Aorta (tissue), 5 donors: ENCODE measurements around the gene LATS2. TPM values are rescaled to one million over a fixed set of nuclear protein-coding genes. Genes with fewer than 3 reads are reported as not detected.
"Not testable (repeated sequence)": the region's sequence is repeated elsewhere in the genome, so short reads cannot be mapped to it uniquely, and the experiment has no call there.

ENCODE experiments used
- ATAC-seq: fragments of 200-7000 bp; cut with Tn5 transposase; one replicate; pipeline ENCODE4 v1.9.1; 2022; ENCODE audit warnings: moderate library complexity; ENCODE audit not compliant: low FRiP score
- DNase-seq, 2 donors: peaks; one replicate each; pipeline ENCODE4 v3.0.0-alpha.2; 2020
- H3K27ac ChIP-seq, 2 donors: one replicate each; pipeline ENCODE4 v1.5.1; 2013; ENCODE audit warnings: low read length in 2 of 2, mild to moderate bottlenecking in 2 of 2, moderate library complexity in 2 of 2, control low read depth in 1 of 2, inconsistent platforms in 1 of 2, low read depth in 1 of 2
- H3K27me3 ChIP-seq, 2 donors: one replicate each; pipeline ENCODE4 v1.6.1; 2013; ENCODE audit warnings: control low read depth in 1 of 2, low read length in 1 of 2, mild to moderate bottlenecking in 1 of 2, moderate library complexity in 1 of 2; ENCODE audit not compliant: insufficient read depth in 2 of 2, control insufficient read depth in 1 of 2
- H3K36me3 ChIP-seq, 2 donors: one replicate each; pipeline ENCODE4 v1.6.1; 2013; ENCODE audit warnings: control low read depth in 1 of 2, low read length in 1 of 2, mild to moderate bottlenecking in 1 of 2; ENCODE audit not compliant: insufficient read depth in 2 of 2, control insufficient read depth in 1 of 2
- H3K4me1 ChIP-seq, 2 donors: one replicate each; pipeline ENCODE4 v1.6.1; 2013; ENCODE audit warnings: low read length in 2 of 2, control low read depth in 1 of 2, mild to moderate bottlenecking in 1 of 2, moderate library complexity in 1 of 2; ENCODE audit not compliant: insufficient read depth in 2 of 2, control insufficient read depth in 1 of 2
- H3K4me3 ChIP-seq, 2 donors: one replicate each; pipeline ENCODE4 v1.5.1; 2013; ENCODE audit warnings: low read length in 2 of 2, control low read depth in 1 of 2, mild to moderate bottlenecking in 1 of 2
- H3K9me3 ChIP-seq: one replicate; pipeline ENCODE4 v1.6.1; 2013; ENCODE audit warnings: mild to moderate bottlenecking, low read length; ENCODE audit not compliant: control insufficient read depth
- WGBS, 2 donors: extraction: QIAGEN DNeasy Blood & Tissue Kit; methylation state at CpG; one replicate each; pipeline ENCODE4 v1.1.7; 2013; 5-methylcytosine and 5-hydroxymethylcytosine counted together
- intact Hi-C, 2 donors: fragments of 100-400 bp; cut with DNase I; formaldehyde crosslinking; loops; one replicate each; pipeline versions ENCODE4 v1.14.2 to v1.15.0; 2022
- polyA plus RNA-seq, 2 donors: library from polyadenylated mRNA; stranded (reverse); fragments of 200-250 nt; gene quantifications; one replicate each; pipeline ENCODE4 v1.2.3, GENCODE V29; 2013
- total RNA-seq, 2 donors: library from RNA; stranded (reverse); fragmentation: NEBNext Ultra II Directional; extraction: Animal tissue kit (Norgen Biotek cat#: 25700); gene quantifications; one replicate each; pipeline ENCODE4 v1.2.1, GENCODE V29; 2021
- donor health status: healthy with polysubstance abuse.
- donor health status: Bipolar disorder and iron deficiency.
- donor health status: DM: no; HTN: no; CAD: no.
- donor health status: DM: no; HTN: no; CAD: no.
- donor health status: DM: yes; HTN: yes; CAD: no.

LATS2 gene
- total and polyA plus RNA-seq, 4 donors, result 9.5 to 64.6 (median 32.2) TPM

GRCh38 chr13:20945952-20946383 lies 115.4 kb downstream of the LATS2 start:
- 4 to 9% methylated on average over 29 of the region's 29 CpGs for WGBS, 2 donors
- DNase-seq (peak in 1 of 2 donors; percentile 69), ATAC-seq (no peak)
- no peak overlapping the region for H3K4me3 ChIP-seq
- H3K9me3 ChIP-seq, result no peaks in the 10 kb centered on the region
- intact Hi-C loops, result loop anchor here in 1 of 2 donors (5.0 kb wide), 1 partner anchor 351 kb away; no protein-coding TSS in a partner anchor
- no peak overlapping the region for H3K27ac ChIP-seq
- no peaks in the 10 kb centered on the region for H3K27me3 ChIP-seq
- no peaks in the 10 kb centered on the region for H3K4me1 ChIP-seq
- H3K36me3 ChIP-seq, result no peaks in the 10 kb centered on the region

- H3K4me3 ChIP-seq, result no peak overlapping the region
- H3K36me3 ChIP-seq, result no peaks in the 10 kb centered on the region
- DNase-seq, result no peak
- no peak for ATAC-seq
- no peaks in the 10 kb centered on the region for H3K27me3 ChIP-seq
- H3K9me3 ChIP-seq, result no peaks in the 10 kb centered on the region
- intact Hi-C loops, result loop anchor here (2.0 to 5.0 kb wide), 5 partner anchors 119 to 536 kb away; partner anchors contain the start of genes LATS2 (in 1 of the 2), MRPL57 (in 1 of the 2) and SKA3 (in 1 of the 2)
- 68 to 69% methylated on average over 22 of the region's 22 CpGs for WGBS, 2 donors
- H3K4me1 ChIP-seq, result no peaks in the 10 kb centered on the region
- H3K27ac ChIP-seq, result peak overlapping the region in 1 of 2 donors; percentile 16
Measured at GRCh38 chr13:20942938-20943559, 118.3 kb downstream of the LATS2 start.

- not testable (repeated sequence) for H3K27me3 ChIP-seq, H3K36me3 ChIP-seq, DNase-seq, H3K4me3 ChIP-seq, H3K9me3 ChIP-seq, ATAC-seq, H3K4me1 ChIP-seq, H3K27ac ChIP-seq
- intact Hi-C loops, result loop anchor here (5.0 kb wide), 4 partner anchors 122 to 537 kb away; partner anchors contain the start of genes LATS2 (in 1 of the 2), MRPL57 (in 1 of the 2) and SKA3 (in 1 of the 2)
- 91 to 93% methylated on average over 10 of the region's 10 CpGs for WGBS, 2 donors
Measured at GRCh38 chr13:20940511-20940910, 120.9 kb downstream of the LATS2 start.

GRCh38 chr13:20940083-20940482 lies 121.3 kb downstream of the LATS2 start:
- no peak overlapping the region for H3K27ac ChIP-seq
- DNase-seq (no peak), ATAC-seq (no peak)
- H3K36me3 ChIP-seq, result no peaks in the 10 kb centered on the region
- H3K4me3 ChIP-seq, result no peak overlapping the region
- H3K4me1 ChIP-seq, result no peaks in the 10 kb centered on the region
- intact Hi-C loops, result loop anchor here (5.0 kb wide), 4 partner anchors 122 to 537 kb away; partner anchors contain the start of genes LATS2 (in 1 of the 2), MRPL57 (in 1 of the 2) and SKA3 (in 1 of the 2)
- WGBS, 2 donors, result 68 to 71% methylated on average over 3 of the region's 3 CpGs
- H3K27me3 ChIP-seq, result no peaks in the 10 kb centered on the region
- no peaks in the 10 kb centered on the region for H3K9me3 ChIP-seq

- no peak overlapping the region for H3K4me3 ChIP-seq
- H3K9me3 ChIP-seq, result no peaks in the 10 kb centered on the region
- H3K36me3 ChIP-seq, result no peaks in the 10 kb centered on the region
- 69 to 83% methylated on average over 4 of the region's 4 CpGs for WGBS, 2 donors
- ATAC-seq (no peak), DNase-seq (no peak)
- intact Hi-C loops, result loop anchor here (5.0 kb wide), 4 partner anchors 123 to 538 kb away; partner anchors contain the start of genes LATS2 (in 1 of the 2), MRPL57 (in 1 of the 2) and SKA3 (in 1 of the 2)
- H3K27ac ChIP-seq, result no peak overlapping the region
- no peaks in the 10 kb centered on the region for H3K4me1 ChIP-seq
- H3K27me3 ChIP-seq, result no peaks in the 10 kb centered on the region
Measured at GRCh38 chr13:20939662-20940061, 121.7 kb downstream of the LATS2 start.

- DNase-seq (no peak), ATAC-seq (no peak)
- no peaks in the 10 kb centered on the region for H3K27me3 ChIP-seq
- WGBS, 2 donors, result 71 to 76% methylated on average over 6 of the region's 6 CpGs
- no peaks in the 10 kb centered on the region for H3K4me1 ChIP-seq
- no peak overlapping the region for H3K27ac ChIP-seq
- no peaks in the 10 kb centered on the region for H3K9me3 ChIP-seq
- intact Hi-C loops, result no loop called here
- no peaks in the 10 kb centered on the region for H3K36me3 ChIP-seq
- no peak overlapping the region for H3K4me3 ChIP-seq
Measured at GRCh38 chr13:20938302-20938701, 123.1 kb downstream of the LATS2 start.

GRCh38 chr13:20927596-20928257 lies 133.7 kb downstream of the LATS2 start:
- Histone ChIP-seq H3K9me3 (no peaks in the 10 kb centered on the region), H3K27ac (no peak overlapping the region), H3K27me3 (no peaks in the 10 kb centered on the region), H3K4me3 (no peak overlapping the region), H3K36me3 (no peaks in the 10 kb centered on the region), H3K4me1 (no peaks in the 10 kb centered on the region)
- DNase-seq, result no peak
- no peak for ATAC-seq
- 67 to 74% methylated on average over 4 of the region's 4 CpGs for WGBS, 2 donors
- intact Hi-C loops, result loop anchor here in 1 of 2 donors (5.0 kb wide), 1 partner anchor 430 kb away; no protein-coding TSS in a partner anchor

GRCh38 chr13:20925395-20925790 lies 136.0 kb downstream of the LATS2 start:
- intact Hi-C loops, result loop anchor here (2.0 to 5.0 kb wide), 3 partner anchors 213 to 431 kb away; no protein-coding TSS in a partner anchor
- not testable (repeated sequence) for H3K4me1 ChIP-seq, H3K36me3 ChIP-seq, H3K4me3 ChIP-seq, ATAC-seq, DNase-seq, H3K27ac ChIP-seq, H3K27me3 ChIP-seq, H3K9me3 ChIP-seq
- 70 to 78% methylated on average over 10 to 13 of the region's 13 CpGs for WGBS, 2 donors
